Measurements from ENCODE around the gene GUCY2C.

GRCh38 chr12:14655284-14655683, 41.1 kb downstream of the GUCY2C start:
- no peak for TF ChIP-seq EZH2phosphoT487 (IDR thresholded peaks at IDR 0.05; ENCODE audit: insufficient read depth, low read depth)
- no peak for TF ChIP-seq EZH2 (IDR thresholded peaks at IDR 0.05; ENCODE audit: insufficient read depth, poor library complexity, severe bottlenecking)

All from GM23248 (cell line).